AG04450 (cell line): Measurements from ENCODE around the gene CRACR2A. TPM values are rescaled to one million over a fixed set of nuclear protein-coding genes. Genes with fewer than 3 reads are reported as not detected.

Experiments used
- CTCF ChIA-PET: fragments of 300-600, 350-600 bp; formaldehyde crosslinking; extraction: SDS; loops from one replicate; lab custom pipeline; 2022; ENCODE audit warnings: antibody characterized with exemption, inconsistent platforms; lab: Charles Lee
- POLR2A ChIA-PET: fragments of 350-600 bp; formaldehyde crosslinking; extraction: SDS; loops from one replicate; lab custom pipeline; 2021; ENCODE audit warnings: antibody characterized with exemption, inconsistent platforms; lab: Yijun Ruan, JAX
- DNase-seq: peaks from one replicate; pipeline ENCODE4 v3.0.0-alpha.2; 2011; ENCODE audit warnings: low read depth, low spot score
- H3K27ac ChIP-seq: one replicate; pipeline ENCODE4 v1.5.1; 2012; ENCODE audit warnings: low read depth, low read length, control low read depth
- H3K27me3 ChIP-seq: one replicate; pipeline ENCODE4 v1.6.0; 2012; ENCODE audit warnings: low read length; ENCODE audit not compliant: control insufficient read depth, insufficient read depth
- H3K4me3 ChIP-seq: 2 replicates; pipeline ENCODE4 v1.5.1; 2011; ENCODE audit warnings: mild to moderate bottlenecking, low read depth, low read length, control low read depth
- H3K9me3 ChIP-seq: 2 replicates; pipeline ENCODE4 v1.5.1; 2012; ENCODE audit warnings: low read length; ENCODE audit not compliant: control insufficient read depth, insufficient read depth
- CTCF ChIP-seq: IDR thresholded peaks from 2 replicates; pipeline ENCODE4 v1.5.1; 2011; ENCODE audit warnings: low read depth, low read length, control low read depth, inconsistent platforms
- polyA plus RNA-seq: library from polyadenylated mRNA; depleted of rRNA; stranded (reverse); fragments of >200 nt; gene quantifications from 2 replicates; pipeline ENCODE4 v1.2.3, GENCODE V29; 2011

The CRACR2A gene
- polyA plus RNA-seq, 1 experiment, result 1.1 TPM

GRCh38 chr12:3641428-3642018, 111.4 kb downstream of the CRACR2A start:
- Histone ChIP-seq H3K9me3 (no peaks in the 10 kb centered on the region), H3K27ac (no peak overlapping the region), H3K27me3 (no peaks in the 10 kb centered on the region), H3K4me3 (no peak overlapping the region)
- CTCF ChIA-PET, result no interaction called here
- DNase-seq, result no peak
- no peak for TF ChIP-seq CTCF
- POLR2A ChIA-PET, result no interaction called here

GRCh38 chr12:3636328-3636727, 116.6 kb downstream of the CRACR2A start:
- DNase-seq, result no peak
- POLR2A ChIA-PET, result no interaction called here
- CTCF ChIA-PET, result interaction anchor here (1.3 to 1.6 kb wide), 2 partner anchors 22 to 336 kb away, joined by 3 read pairs; no protein-coding TSS in a partner anchor

GRCh38 chr12:3634348-3634747, 118.6 kb downstream of the CRACR2A start:
- POLR2A ChIA-PET, result no interaction called here
- no peak for DNase-seq
- CTCF ChIA-PET, result no interaction called here

More at GRCh38 chr12:3636328-3636727, 116.6 kb downstream of the CRACR2A start:
- H3K27me3 ChIP-seq, result peaks cover 3% of the 10 kb centered on the region
- H3K27ac ChIP-seq, result no peak overlapping the region
- no peaks in the 10 kb centered on the region for H3K9me3 ChIP-seq
- no peak overlapping the region for H3K4me3 ChIP-seq
- no peak for TF ChIP-seq CTCF

GRCh38 chr12:3633396-3633795, 119.5 kb downstream of the CRACR2A start:
- no peak for TF ChIP-seq CTCF
- no peak for DNase-seq
- ChIA-PET CTCF (interaction anchor here (0.6 kb wide), 1 partner anchor 26 kb away, joined by 3 read pairs; no protein-coding TSS in a partner anchor), POLR2A (no interaction called here)
- H3K27me3 ChIP-seq, result peaks cover 5% of the 10 kb centered on the region
- H3K4me3 ChIP-seq, result no peak overlapping the region
- H3K27ac ChIP-seq, result no peak overlapping the region
- H3K9me3 ChIP-seq, result no peaks in the 10 kb centered on the region

More at GRCh38 chr12:3634348-3634747, 118.6 kb downstream of the CRACR2A start:
- peaks cover 5% of the 10 kb centered on the region for H3K27me3 ChIP-seq
- no peak overlapping the region for H3K27ac ChIP-seq
- no peaks in the 10 kb centered on the region for H3K9me3 ChIP-seq
- no peak for TF ChIP-seq CTCF
- H3K4me3 ChIP-seq, result no peak overlapping the region

GRCh38 chr12:3632754-3633153, 120.2 kb downstream of the CRACR2A start:
- CTCF ChIA-PET, result no interaction called here
- peaks cover 5% of the 10 kb centered on the region for H3K27me3 ChIP-seq
- H3K27ac ChIP-seq, result no peak overlapping the region
- H3K4me3 ChIP-seq, result no peak overlapping the region
- no peak for DNase-seq
- POLR2A ChIA-PET, result no interaction called here
- no peaks in the 10 kb centered on the region for H3K9me3 ChIP-seq
- no peak for TF ChIP-seq CTCF
